Hepatocyte (in vitro differentiated cells): Measurements from ENCODE around the gene RGS8. TPM values are rescaled to one million over a fixed set of nuclear protein-coding genes. Genes with fewer than 3 reads are reported as not detected.

ENCODE experiments used
- DNase-seq: peaks from one replicate; pipeline ENCODE4 v3.0.0-alpha.2; 2016; ENCODE audit warnings: low spot score
- H2AFZ ChIP-seq: fragments of 200-600 bp; sonication (generic); 2 replicates; pipeline ENCODE4 v1.6.0; 2016; ENCODE audit warnings: antibody characterized with exemption, mild to moderate bottlenecking
- H3K27ac ChIP-seq: fragments of 200-600 bp; sonication (generic); 2 replicates; pipeline ENCODE4 v1.5.1; 2016; ENCODE audit warnings: mild to moderate bottlenecking
- H3K27me3 ChIP-seq: fragments of 200-600 bp; sonication (generic); 2 replicates; pipeline ENCODE4 v1.6.1; 2016
- H3K36me3 ChIP-seq: fragments of 200-600 bp; sonication (generic); replicated peaks from 2 replicates; pipeline ENCODE4 v1.5.1; 2016; ENCODE audit warnings: low read depth; ENCODE audit not compliant: insufficient read depth
- H3K4me1 ChIP-seq: fragments of 200-600 bp; sonication (generic); 2 replicates; pipeline ENCODE4 v1.5.1; 2016; ENCODE audit warnings: mild to moderate bottlenecking, moderate library complexity; ENCODE audit not compliant: insufficient read depth
- H3K4me2 ChIP-seq: fragments of 200-600 bp; sonication (generic); 2 replicates; pipeline ENCODE4 v1.6.0; 2016
- H3K4me3 ChIP-seq: fragments of 200-600 bp; sonication (generic); 2 replicates; pipeline ENCODE4 v1.5.1; 2016; ENCODE audit warnings: mild to moderate bottlenecking
- H3K79me2 ChIP-seq: fragments of 200-600 bp; sonication (generic); 2 replicates; pipeline ENCODE4 v1.6.0; 2017; ENCODE audit warnings: mild to moderate bottlenecking
- H3K9me2 ChIP-seq: fragments of 200-600 bp; sonication (generic); replicated peaks from 2 replicates; pipeline ENCODE4 v1.6.0; 2017; ENCODE audit warnings: mild to moderate bottlenecking; ENCODE audit not compliant: insufficient read depth
- H3K9me3 ChIP-seq: fragments of 200-600 bp; sonication (generic); 2 replicates; pipeline ENCODE4 v1.5.1; 2016; ENCODE audit warnings: low read depth, mild to moderate bottlenecking
- H4K20me1 ChIP-seq: fragments of 200-600 bp; sonication (generic); 2 replicates; pipeline ENCODE4 v1.6.0; 2016; ENCODE audit warnings: mild to moderate bottlenecking; ENCODE audit not compliant: insufficient read depth, poor library complexity, severe bottlenecking
- EZH2 ChIP-seq: fragments of 200-600 bp; sonication (generic); IDR thresholded peaks from 2 replicates; pipeline ENCODE4 v1.6.1; 2016; ENCODE audit warnings: antibody characterized with exemption, mild to moderate bottlenecking, borderline replicate concordance
- EZH2phosphoT487 ChIP-seq: fragments of 200-600 bp; sonication (generic); IDR thresholded peaks from one replicate; pipeline ENCODE4 v1.6.1; 2018; ENCODE audit warnings: antibody characterized with exemption, mild to moderate bottlenecking, low read depth, moderate library complexity; ENCODE audit not compliant: unreplicated experiment, severe bottlenecking
- WGBS: methylation state at CpG from one replicate; pipeline ENCODE4 v1.1.6; 2016; ENCODE audit warnings: low lambda C conversion rate; ENCODE audit errors: missing lambda C conversion rate; 5-methylcytosine and 5-hydroxymethylcytosine counted together
- polyA plus RNA-seq: library from polyadenylated mRNA; unstranded; fragments of >200 nt; fragmentation: Nextera tagmentation; extraction: Ambion mirVana; gene quantifications from 2 replicates; pipeline ENCODE4 v1.2.1, GENCODE V29; 2016
- total RNA-seq: library from RNA; depleted of rRNA; stranded (reverse); fragments of >200 nt; gene quantifications from 2 replicates; pipeline ENCODE4 v1.2.3, GENCODE V29; 2014
- TF ChIP-seq, protein P1 (sequence below): fragments of 200-600 bp; sonication (generic); IDR thresholded peaks from 2 replicates; pipeline ENCODE4 v1.5.1; 2016; ENCODE audit warnings: antibody characterized with exemption, mild to moderate bottlenecking; ENCODE audit not compliant: poor library complexity

RGS8 gene
- total and polyA plus RNA-seq, 2 experiments from 2014 or later: not detected

GRCh38 chr1:182680408-182680807 lies 4.0 kb downstream of the RGS8 start:
- Histone ChIP-seq H3K4me1 (peaks cover 2% of the 10 kb centered on the region), H3K9me3 (no peaks in the 10 kb centered on the region), H2AFZ (no peak overlapping the region), H4K20me1 (no peaks in the 10 kb centered on the region), H3K27me3 (no peaks in the 10 kb centered on the region), H3K4me2 (no peak overlapping the region), H3K79me2 (no peaks in the 10 kb centered on the region), H3K36me3 (no peaks in the 10 kb centered on the region), H3K27ac (no peak overlapping the region), H3K4me3 (no peak overlapping the region), H3K9me2 (no peaks in the 10 kb centered on the region)
- no peak for DNase-seq
- no peak for TF ChIP-seq EZH2
- no peak for TF ChIP-seq EZH2phosphoT487
- TF ChIP-seq, protein P1, sequence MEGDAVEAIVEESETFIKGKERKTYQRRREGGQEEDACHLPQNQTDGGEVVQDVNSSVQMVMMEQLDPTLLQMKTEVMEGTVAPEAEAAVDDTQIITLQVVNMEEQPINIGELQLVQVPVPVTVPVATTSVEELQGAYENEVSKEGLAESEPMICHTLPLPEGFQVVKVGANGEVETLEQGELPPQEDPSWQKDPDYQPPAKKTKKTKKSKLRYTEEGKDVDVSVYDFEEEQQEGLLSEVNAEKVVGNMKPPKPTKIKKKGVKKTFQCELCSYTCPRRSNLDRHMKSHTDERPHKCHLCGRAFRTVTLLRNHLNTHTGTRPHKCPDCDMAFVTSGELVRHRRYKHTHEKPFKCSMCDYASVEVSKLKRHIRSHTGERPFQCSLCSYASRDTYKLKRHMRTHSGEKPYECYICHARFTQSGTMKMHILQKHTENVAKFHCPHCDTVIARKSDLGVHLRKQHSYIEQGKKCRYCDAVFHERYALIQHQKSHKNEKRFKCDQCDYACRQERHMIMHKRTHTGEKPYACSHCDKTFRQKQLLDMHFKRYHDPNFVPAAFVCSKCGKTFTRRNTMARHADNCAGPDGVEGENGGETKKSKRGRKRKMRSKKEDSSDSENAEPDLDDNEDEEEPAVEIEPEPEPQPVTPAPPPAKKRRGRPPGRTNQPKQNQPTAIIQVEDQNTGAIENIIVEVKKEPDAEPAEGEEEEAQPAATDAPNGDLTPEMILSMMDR: no peak
- WGBS: 89% methylated on average over 4 of the region's 4 CpGs

DNA sequence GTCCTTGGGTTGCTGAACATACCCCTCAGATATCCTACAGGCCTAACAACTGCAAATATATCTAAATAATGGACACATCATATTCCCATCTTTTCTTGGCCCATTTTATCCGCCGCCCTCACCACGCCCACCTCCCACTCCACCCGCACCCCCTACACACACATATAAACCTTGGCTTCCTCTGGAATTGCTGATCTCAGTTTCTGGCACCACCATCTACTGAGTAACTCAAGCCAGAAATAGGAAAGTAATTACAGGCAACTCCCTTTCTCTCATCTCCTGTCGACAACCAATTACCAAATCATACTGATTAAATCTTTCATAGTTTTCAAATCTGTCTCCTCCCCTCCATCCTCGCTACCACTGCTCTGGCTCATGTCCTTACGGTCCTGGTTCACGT lies 4.7 kb downstream of the RGS8 start:
- no peak overlapping the region for H3K4me3 ChIP-seq
- H4K20me1 ChIP-seq: no peaks in the 10 kb centered on the region
- TF ChIP-seq EZH2 (no peak), EZH2phosphoT487 (no peak)
- TF ChIP-seq, protein P1: no peak
- no peaks in the 10 kb centered on the region for H3K9me3 ChIP-seq
- H2AFZ ChIP-seq: no peak overlapping the region
- H3K27ac ChIP-seq: no peak overlapping the region
- H3K36me3 ChIP-seq: no peaks in the 10 kb centered on the region
- no peak overlapping the region for H3K4me2 ChIP-seq
- H3K4me1 ChIP-seq: peaks cover 2% of the 10 kb centered on the region
- DNase-seq: no peak
- H3K9me2 ChIP-seq: no peaks in the 10 kb centered on the region
- no peaks in the 10 kb centered on the region for H3K79me2 ChIP-seq
- WGBS: 89% methylated on average over 8 of the region's 8 CpGs
- no peaks in the 10 kb centered on the region for H3K27me3 ChIP-seq

GRCh38 chr1:182677397-182678098 lies 6.8 kb downstream of the RGS8 start:
- Histone ChIP-seq H3K27me3 (no peaks in the 10 kb centered on the region), H3K79me2 (no peaks in the 10 kb centered on the region), H3K4me3 (no peak overlapping the region), H3K9me2 (no peaks in the 10 kb centered on the region), H3K36me3 (no peaks in the 10 kb centered on the region), H3K4me2 (no peak overlapping the region), H3K4me1 (peaks cover 2% of the 10 kb centered on the region), H2AFZ (no peak overlapping the region), H3K9me3 (no peaks in the 10 kb centered on the region), H4K20me1 (no peaks in the 10 kb centered on the region), H3K27ac (no peak overlapping the region)
- DNase-seq: no peak
- WGBS: 81% methylated on average over 5 of the region's 5 CpGs
- TF ChIP-seq EZH2 (no peak), EZH2phosphoT487 (no peak)
- TF ChIP-seq, protein P1: no peak
